Colonic mucosa (tissue), 4 donors: Measurements from ENCODE around the gene MYD88. TPM values are rescaled to one million over a fixed set of nuclear protein-coding genes. Genes with fewer than 3 reads are reported as not detected.

Source experiments
- DNase-seq: peaks from one replicate; pipeline ENCODE4 v3.0.0-alpha.2; 2020
- H3K27ac ChIP-seq: fragments of 200-600 bp; one replicate; pipeline ENCODE4 v1.8.0; 2021
- H3K27me3 ChIP-seq: fragments of 200-600 bp; one replicate; pipeline ENCODE4 v1.8.0; 2021
- H3K36me3 ChIP-seq: fragments of 200-600 bp; one replicate; pipeline ENCODE4 v1.8.0; 2021
- H3K4me1 ChIP-seq: fragments of 200-600 bp; one replicate; pipeline ENCODE4 v1.8.0; 2021; ENCODE audit warnings: mild to moderate bottlenecking
- H3K4me3 ChIP-seq: fragments of 200-600 bp; one replicate; pipeline ENCODE4 v1.8.0; 2021
- H3K9ac ChIP-seq, 2 donors: one replicate each; pipeline ENCODE4 v1.7.0; 2013; ENCODE audit warnings: control low read depth in 2 of 2, low read depth in 2 of 2, low read length in 2 of 2
- H3K9me3 ChIP-seq: fragments of 200-600 bp; one replicate; pipeline ENCODE4 v1.8.0; 2021
- CTCF ChIP-seq: fragments of 200-600 bp; IDR thresholded peaks from one replicate; pipeline ENCODE4 v1.8.0; 2022; ENCODE audit warnings: antibody characterized with exemption, mild to moderate bottlenecking
- intact Hi-C: fragments of 100-400 bp; cut with DNase I; formaldehyde crosslinking; loops from one replicate; pipeline ENCODE4 v1.14.1; 2022
- total RNA-seq, 2 donors: library from RNA; stranded (reverse); fragmentation: NEBNext Ultra II Directional in 1 of 2; extraction: Animal tissue kit (Norgen Biotek cat#: 25700) in 1 of 2; gene quantifications; one replicate each; pipeline ENCODE4 v1.2.1, GENCODE V29; 2021
- donor health status: healthy.
- donor health status: DM: no; HTN: no; CAD: no.
- donor health status: DM: no; HTN: no; CAD: no.

Gene MYD88
- total RNA-seq, 2 donors from 2014 or later = 69.5 to 70.4 TPM

- no peak overlapping the region for H3K9ac ChIP-seq
- no peaks in the 10 kb centered on the region for H3K4me1 ChIP-seq
- no peak for TF ChIP-seq CTCF
- H3K4me3 ChIP-seq = no peak overlapping the region
- H3K36me3 ChIP-seq = no peaks in the 10 kb centered on the region
- DNase-seq = no peak
- H3K27ac ChIP-seq = no peak overlapping the region
- no peaks in the 10 kb centered on the region for H3K27me3 ChIP-seq
- H3K9me3 ChIP-seq = no peaks in the 10 kb centered on the region
- intact Hi-C loops = no loop called here
Measured at GRCh38 chr3:38102444-38102814, 36.0 kb upstream of the MYD88 start.

DNA sequence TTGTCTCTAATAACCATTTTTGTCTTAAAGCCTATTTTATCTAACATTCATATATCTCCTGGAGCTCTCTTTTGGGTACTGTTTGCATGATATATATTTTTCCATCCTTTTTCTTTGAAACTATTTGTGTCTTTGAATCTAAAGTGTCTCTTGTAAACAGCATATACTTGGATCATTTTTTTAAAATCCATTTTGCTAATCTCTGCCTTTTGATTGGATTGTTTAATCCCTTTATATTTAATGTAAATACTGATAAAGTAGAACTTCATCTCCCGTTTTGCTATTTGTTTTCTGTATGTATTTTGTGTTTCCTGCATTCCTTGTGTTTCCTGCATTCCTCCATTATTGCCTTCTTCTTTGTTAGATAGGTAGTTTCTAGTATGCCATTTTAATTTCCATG is 32.9 kb upstream of the MYD88 start:
- Histone ChIP-seq H3K4me3 (no peak overlapping the region), H3K9ac (no peak overlapping the region), H3K27me3 (no peaks in the 10 kb centered on the region), H3K27ac (no peak overlapping the region), H3K4me1 (no peaks in the 10 kb centered on the region), H3K9me3 (no peaks in the 10 kb centered on the region), H3K36me3 (no peaks in the 10 kb centered on the region)
- intact Hi-C loops = no loop called here
- DNase-seq = no peak
- TF ChIP-seq CTCF = no peak

DNA sequence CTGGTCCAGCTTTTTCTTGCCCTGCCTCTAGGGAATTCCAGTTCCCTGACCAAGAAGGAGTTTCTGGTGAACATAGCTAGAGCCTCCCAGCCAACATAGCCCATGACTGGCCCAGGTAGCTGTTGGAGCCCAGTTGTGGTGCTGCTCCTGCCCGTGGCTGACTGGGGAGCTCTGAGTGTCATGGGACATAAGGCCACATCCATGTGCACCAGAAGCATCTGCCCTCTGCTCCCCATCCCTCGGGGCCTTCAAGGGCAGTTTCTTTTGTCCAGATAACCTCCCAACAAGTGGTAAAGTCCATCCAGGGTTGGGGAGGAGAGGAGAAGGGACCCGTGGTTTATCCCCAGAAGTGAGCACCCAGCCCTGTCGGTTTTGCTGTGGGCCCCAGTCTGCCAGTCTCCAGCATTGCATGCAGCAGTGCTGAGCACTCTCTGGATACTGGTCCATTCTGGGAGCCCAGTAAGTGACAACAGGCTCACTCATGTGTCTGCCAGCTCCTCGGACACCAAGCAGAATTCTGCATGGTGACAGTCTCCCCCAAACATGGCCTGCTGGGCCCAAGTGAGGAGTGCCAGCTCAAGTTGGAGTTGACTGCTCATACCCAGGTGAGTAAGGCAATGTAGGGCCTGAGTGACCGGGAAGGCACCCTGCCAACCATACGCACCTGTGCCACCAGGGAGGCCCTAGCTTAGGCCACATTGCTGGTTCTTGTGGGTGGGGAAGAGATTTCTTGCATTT is 30.4 kb upstream of the MYD88 start:
- Histone ChIP-seq H3K9me3 (no peaks in the 10 kb centered on the region), H3K27ac (no peak overlapping the region), H3K4me3 (no peak overlapping the region), H3K36me3 (no peaks in the 10 kb centered on the region), H3K27me3 (no peaks in the 10 kb centered on the region), H3K9ac (no peak overlapping the region), H3K4me1 (no peaks in the 10 kb centered on the region)
- no peak for DNase-seq
- no peak for TF ChIP-seq CTCF
- intact Hi-C loops = no loop called here

DNA sequence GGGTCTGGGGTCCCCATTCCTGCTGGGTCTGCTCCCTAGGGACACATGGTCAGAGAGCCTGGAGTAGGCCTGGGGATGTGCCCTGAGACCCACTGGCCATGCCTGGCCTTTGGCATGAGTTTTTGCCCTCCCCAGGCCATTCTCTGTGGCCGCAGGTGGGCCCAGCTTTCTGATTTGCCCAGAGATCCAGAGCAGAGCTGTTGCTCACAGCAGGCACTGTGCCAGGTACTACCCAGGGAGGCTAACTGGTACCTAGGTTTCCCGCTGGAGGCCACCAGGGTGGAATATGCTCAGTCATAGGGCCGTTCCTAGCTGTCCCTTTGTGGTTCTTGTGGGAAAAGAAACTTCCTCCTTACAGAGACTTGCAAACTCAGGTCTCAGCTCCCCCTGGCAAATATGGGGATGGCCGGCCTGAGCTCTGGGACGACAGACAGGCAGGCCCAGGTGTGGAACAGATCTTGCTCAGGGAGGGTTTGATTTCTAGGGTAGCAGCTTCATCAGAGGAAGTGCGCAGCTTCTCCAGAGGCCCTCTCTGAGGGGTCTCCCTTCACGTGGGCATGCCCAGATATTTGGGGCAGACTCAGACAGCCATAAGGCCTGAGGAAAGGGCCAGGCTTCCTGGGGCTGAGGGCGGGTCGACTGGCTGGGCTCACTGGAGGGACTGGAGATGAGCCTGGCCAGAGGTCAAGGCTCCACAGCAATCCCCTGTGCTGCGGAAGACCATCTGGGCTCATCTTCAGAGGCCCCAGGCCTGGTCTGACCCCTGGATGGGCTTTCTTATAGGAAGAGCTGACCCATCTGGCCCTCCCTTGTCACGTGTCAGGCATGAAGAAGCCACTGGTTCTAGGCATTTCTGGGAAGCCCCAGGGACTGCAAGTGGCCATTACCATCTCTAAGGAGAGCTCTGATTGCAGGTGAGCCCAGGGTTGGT is 29.5 kb upstream of the MYD88 start:
- no peak for DNase-seq
- Histone ChIP-seq H3K36me3 (no peaks in the 10 kb centered on the region), H3K27me3 (no peaks in the 10 kb centered on the region), H3K27ac (no peak overlapping the region), H3K9me3 (no peaks in the 10 kb centered on the region), H3K4me3 (no peak overlapping the region), H3K9ac (no peak overlapping the region), H3K4me1 (no peaks in the 10 kb centered on the region)
- intact Hi-C loops = no loop called here
- TF ChIP-seq CTCF = no peak

- no peak overlapping the region for H3K27ac ChIP-seq
- H3K27me3 ChIP-seq = no peaks in the 10 kb centered on the region
- no peak overlapping the region for H3K9ac ChIP-seq
- H3K9me3 ChIP-seq = no peaks in the 10 kb centered on the region
- no peaks in the 10 kb centered on the region for H3K36me3 ChIP-seq
- H3K4me1 ChIP-seq = no peaks in the 10 kb centered on the region
- no peak for TF ChIP-seq CTCF
- no peak overlapping the region for H3K4me3 ChIP-seq
- no peak for DNase-seq
- intact Hi-C loops = loop anchor here (10.0 kb wide), 1 partner anchor 135 kb away; no protein-coding TSS in a partner anchor
Measured at GRCh38 chr3:38109580-38110313, 28.7 kb upstream of the MYD88 start.
